HCT116 (cell line): Measurements from ENCODE around the gene UCN. TPM values are rescaled to one million over a fixed set of nuclear protein-coding genes. Genes with fewer than 3 reads are reported as not detected.

ENCODE experiments used
- ATAC-seq: fragments of 200-7000 bp; cut with Tn5 transposase; 2 replicates; pipeline ENCODE4 v1.9.1; 2020; ENCODE audit warnings: mild to moderate bottlenecking, moderate library complexity
- BruUV-seq: library from RNA; stranded (reverse); fragments of 400-500 nt; replicated peaks from 2 replicates; lab custom pipeline; 2021; lab: Mats Ljungman, UMichigan
- CTCF ChIA-PET: fragments of 300-600 bp; sonication (Branson Sonifier 250); formaldehyde crosslinking; loops from one replicate; lab custom pipeline; 2021; ENCODE audit warnings: antibody characterized with exemption; lab: Charles Lee
- POLR2A ChIA-PET: fragments of 300-600, 350-600 bp; sonication (Branson Sonifier 250); formaldehyde crosslinking; loops from one replicate; lab custom pipeline; 2021; ENCODE audit warnings: antibody characterized with exemption; lab: Charles Lee
- RAD21 ChIA-PET, 2 experiments: fragments of 300-600 bp; sonication (Branson Sonifier 250); formaldehyde crosslinking; loops; one replicate each; lab custom pipeline; 2023; ENCODE audit warnings: low total read pairs in 2 of 2; ENCODE audit not compliant: uncharacterized antibody in 2 of 2, unreplicated experiment in 2 of 2, low non-redundant PET in 1 of 2; lab: Charles Lee
- DNase-seq: peaks from one replicate; pipeline ENCODE4 v3.0.0-alpha.2; 2010; ENCODE audit warnings: low read depth, low spot score
- H2AFZ ChIP-seq: fragments of 200-600 bp; shearing (Covaris generic), sonication (generic); 2 replicates; pipeline ENCODE4 v1.6.1; 2017; ENCODE audit warnings: low read depth, mixed run types, mixed read lengths, antibody characterized with exemption, low read length; ENCODE audit not compliant: poor library complexity, severe bottlenecking
- H3K27ac ChIP-seq: 2 replicates; pipeline ENCODE4 v1.5.1; 2012; ENCODE audit warnings: low read depth, low read length
- H3K27me3 ChIP-seq: fragments of 200-600 bp; sonication (generic); 2 replicates; pipeline ENCODE4 v1.6.1; 2016; ENCODE audit warnings: mixed run types, low read length, mixed read lengths; ENCODE audit not compliant: insufficient read depth
- H3K36me3 ChIP-seq, 2 experiments: fragments of 200-500 bp in 1 of 2; fragments of 200-600 bp in 1 of 2; sonication (Bioruptor generic) in 1 of 2; sonication (generic) in 1 of 2; 2 replicates each; pipeline versions ENCODE4 v1.5.1 to v1.6.1; 2014 to 2016; ENCODE audit warnings: low read length in 2 of 2, inconsistent platforms in 1 of 2, mixed read lengths in 1 of 2, mixed run types in 1 of 2; ENCODE audit not compliant: insufficient read depth in 2 of 2, control insufficient read depth in 1 of 2
- H3K4me1 ChIP-seq, 2 experiments: fragments of 200-600 bp in 1 of 2; sonication (generic) in 1 of 2; 2 replicates each; pipeline versions ENCODE4 v1.5.1 to v1.6.1; 2012 to 2017; ENCODE audit warnings: low read length in 2 of 2, inconsistent platforms in 1 of 2, mild to moderate bottlenecking in 1 of 2, mixed read lengths in 1 of 2, mixed run types in 1 of 2, moderate library complexity in 1 of 2; ENCODE audit not compliant: insufficient read depth in 2 of 2, control insufficient read depth in 1 of 2
- H3K4me2 ChIP-seq: fragments of 200-600 bp; sonication (generic); 2 replicates; pipeline ENCODE4 v1.6.1; 2017; ENCODE audit warnings: mixed run types, low read length, mixed read lengths
- H3K4me3 ChIP-seq, 2 experiments: fragments of 200-600 bp in 1 of 2; sonication (generic) in 1 of 2; replicated peaks in 1 of 2; 2 replicates each; pipeline ENCODE4 v1.5.1; 2011 to 2016; ENCODE audit warnings: low read length in 2 of 2, control low read depth in 1 of 2, low read depth in 1 of 2, mild to moderate bottlenecking in 1 of 2, mixed read lengths in 1 of 2, mixed run types in 1 of 2
- H3K79me2 ChIP-seq: fragments of 200-600 bp; sonication (generic); 2 replicates; pipeline ENCODE4 v1.6.1; 2017; ENCODE audit warnings: mild to moderate bottlenecking, mixed run types, low read length, moderate library complexity, mixed read lengths; ENCODE audit not compliant: insufficient read depth
- H3K9ac ChIP-seq: fragments of 200-600 bp; sonication (generic); 2 replicates; pipeline ENCODE4 v1.6.1; 2016; ENCODE audit warnings: low read length, mixed read lengths
- H3K9me2 ChIP-seq: fragments of 200-600 bp; sonication (generic), shearing (Covaris generic); 2 replicates; pipeline ENCODE4 v1.6.1; 2017; ENCODE audit warnings: mixed run types, mild to moderate bottlenecking, moderate library complexity; ENCODE audit not compliant: insufficient read depth
- H3K9me3 ChIP-seq, 2 experiments: fragments of 200-500 bp in 1 of 2; fragments of 200-600 bp in 1 of 2; sonication (Bioruptor generic) in 1 of 2; sonication (generic) in 1 of 2; 2 replicates each; pipeline ENCODE4 v1.6.1; 2014 to 2017; ENCODE audit warnings: low read length in 2 of 2, mixed read lengths in 2 of 2, inconsistent platforms in 1 of 2, low read depth in 1 of 2, mild to moderate bottlenecking in 1 of 2, mixed run types in 1 of 2, moderate library complexity in 1 of 2; ENCODE audit not compliant: control insufficient read depth in 1 of 2, insufficient read depth in 1 of 2
- H4K20me1 ChIP-seq: fragments of 200-600 bp; sonication (generic), shearing (Covaris generic); 2 replicates; pipeline ENCODE4 v1.6.1; 2017; ENCODE audit warnings: mixed run types, mild to moderate bottlenecking, moderate library complexity; ENCODE audit not compliant: insufficient read depth
- CEBPB ChIP-seq: IDR thresholded peaks from 2 replicates; pipeline ENCODE4 v1.6.1; 2012; ENCODE audit warnings: low read depth
- CTCF ChIP-seq, 3 experiments: fragments of 200-600 bp in 1 of 3; sonication (generic) in 1 of 3; IDR thresholded peaks in 2 of 3; conservative IDR thresholded peaks in 1 of 3; 2 replicates each; pipeline ENCODE4 v1.5.1; 2012 to 2017; ENCODE audit warnings: low read depth in 2 of 3, low read length in 2 of 3, antibody characterized with exemption in 1 of 3, borderline replicate concordance in 1 of 3, control low read depth in 1 of 3, mild to moderate bottlenecking in 1 of 3, mixed read lengths in 1 of 3, mixed run types in 1 of 3, moderate library complexity in 1 of 3; ENCODE audit not compliant: insufficient read depth in 1 of 3
- ELF1 ChIP-seq: IDR thresholded peaks from 2 replicates; pipeline ENCODE4 v1.6.1; 2012; ENCODE audit warnings: low read depth, borderline replicate concordance
- EZH2 ChIP-seq: fragments of 200-600 bp; sonication (generic); IDR thresholded peaks from 2 replicates; pipeline ENCODE4 v1.6.1; 2017; ENCODE audit warnings: antibody characterized with exemption, mixed run types
- EZH2phosphoT487 ChIP-seq: fragments of 200-600 bp; IDR thresholded peaks from 2 replicates; pipeline ENCODE4 v1.6.1; 2018; ENCODE audit warnings: antibody characterized with exemption, borderline replicate concordance
- FOSL1 ChIP-seq: IDR thresholded peaks from 2 replicates; pipeline ENCODE4 v1.6.1; 2012; ENCODE audit warnings: low read depth
- MAX ChIP-seq: IDR thresholded peaks from 2 replicates; pipeline ENCODE4 v1.6.1; 2012
- POLR2AphosphoS5 ChIP-seq: IDR thresholded peaks from 2 replicates; pipeline ENCODE4 v1.6.1; 2011; ENCODE audit warnings: mild to moderate bottlenecking, low read depth, low read length, moderate library complexity
- REST ChIP-seq: IDR thresholded peaks from 2 replicates; pipeline ENCODE4 v1.6.1; 2012; ENCODE audit warnings: low read depth
- SIN3A ChIP-seq: IDR thresholded peaks from 2 replicates; pipeline ENCODE4 v1.6.1; 2012; ENCODE audit warnings: low read depth
- YY1 ChIP-seq: IDR thresholded peaks from 2 replicates; pipeline ENCODE4 v1.6.1; 2011; ENCODE audit warnings: low read length, low read depth, moderate library complexity, mild to moderate bottlenecking; ENCODE audit not compliant: insufficient replicate concordance; ENCODE audit errors: extremely low read depth
- ZFX ChIP-seq: fragments of 450-650 bp; IDR thresholded peaks from 2 replicates; pipeline ENCODE4 v1.6.1; 2017
- intact Hi-C: fragments of 100-400 bp; cut with micrococcal nuclease; formaldehyde crosslinking; loops from 2 replicates; pipeline ENCODE4 v1.10.0; 2022
- total RNA-seq: library from RNA; stranded (reverse); gene quantifications from one replicate; pipeline ENCODE4 v1.2.1, GENCODE V29; 2021; ENCODE audit not compliant: unreplicated experiment

Gene UCN
- total RNA-seq, 1 experiment from 2014 or later: 8.0 TPM

DNA sequence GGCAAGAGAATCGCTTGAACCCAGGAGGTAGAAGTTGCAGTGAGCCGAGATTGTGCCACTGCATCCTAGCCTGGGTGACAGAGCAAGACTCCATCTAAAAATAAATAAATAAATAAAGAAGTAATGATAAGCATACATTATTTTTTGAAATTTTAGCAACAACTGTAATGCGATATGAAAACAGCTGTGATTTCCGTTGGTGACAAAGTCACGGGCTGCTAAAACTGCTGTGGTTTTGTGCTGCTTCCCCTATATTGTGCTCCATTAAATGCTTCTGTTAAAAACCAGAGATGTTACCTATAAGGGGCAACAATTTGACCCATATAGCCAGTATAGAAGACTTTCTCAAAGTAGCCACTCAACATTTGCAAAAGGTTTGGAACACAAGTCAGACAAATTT is 17.7 kb downstream of the UCN start:
- Histone ChIP-seq H3K4me3 (no peak overlapping the region), H3K9ac (no peak overlapping the region), H3K79me2 (no peaks in the 10 kb centered on the region), H3K27ac (no peak overlapping the region), H3K4me2 (no peak overlapping the region), H3K27me3 (no peaks in the 10 kb centered on the region), H4K20me1 (no peaks in the 10 kb centered on the region), H3K9me2 (no peaks in the 10 kb centered on the region), H3K9me3 (no peaks in the 10 kb centered on the region), H3K4me1 (peaks cover 21 to 23% of the 10 kb centered on the region in 2 experiments), H3K36me3 (no peaks in the 10 kb centered on the region)
- DNase-seq (no peak), ATAC-seq (no peak)
- no TSS peak for BruUV-seq
- intact Hi-C loops: no loop called here
- ChIA-PET CTCF (interaction anchor here (1.1 to 3.9 kb wide), 3 partner anchors 10 to 13 kb away, joined by 3 to 50 read pairs (median 39); partner anchors contain the start of gene TRIM54), RAD21 (no interaction called here)
- no peak for TF ChIP-seq POLR2AphosphoS5
- TF ChIP-seq EZH2: no peak
- TF ChIP-seq CTCF (IDR thresholded peaks at IDR 0.05 in 2 of 3, conservative IDR thresholded peaks at IDR 0.05 in 1 of 3; ENCODE audit: borderline replicate concordance in 1 of 3, insufficient read depth in 1 of 3, low read depth in 2 of 3, low read length in 2 of 3): no peak
- no peak for TF ChIP-seq YY1
- no peak for TF ChIP-seq SIN3A
- TF ChIP-seq, all 23 proteins: peak for 0
- POLR2A ChIA-PET: no interaction called here
- no peak overlapping the region for H2AFZ ChIP-seq

DNA sequence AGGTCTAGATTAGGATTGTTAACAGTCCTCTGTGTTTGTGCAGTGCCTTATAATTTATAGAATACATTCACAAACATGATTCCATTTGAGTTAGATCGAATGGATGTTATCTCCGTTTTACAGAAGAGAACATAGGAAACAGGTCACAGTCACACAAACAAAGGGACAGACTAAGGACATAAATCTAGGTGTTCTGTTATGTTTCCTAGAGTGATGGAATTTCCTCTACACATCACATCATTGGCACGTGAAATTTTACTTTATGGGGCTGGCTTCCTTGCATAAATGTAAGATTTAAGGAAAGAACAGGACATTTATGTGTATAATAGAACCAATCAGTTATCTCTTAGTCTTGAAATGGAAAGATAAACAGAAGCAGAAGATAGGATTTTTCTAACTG is 19.6 kb downstream of the UCN start:
- TF ChIP-seq REST: no peak
- no peak for TF ChIP-seq ELF1
- no peak for TF ChIP-seq FOSL1
- TF ChIP-seq CEBPB: no peak
- no peak for TF ChIP-seq EZH2phosphoT487
- no peak for TF ChIP-seq ZFX
- no peak for TF ChIP-seq MAX
- no peak for DNase-seq
- H2AFZ ChIP-seq: no peak overlapping the region
- H3K4me1 ChIP-seq: peaks cover 12 to 15% of the 10 kb centered on the region in 2 experiments
- intact Hi-C loops: no loop called here
- H3K4me2 ChIP-seq: no peak overlapping the region
- no peaks in the 10 kb centered on the region for H4K20me1 ChIP-seq
- H3K36me3 ChIP-seq: no peaks in the 10 kb centered on the region
- H3K27me3 ChIP-seq: no peaks in the 10 kb centered on the region
- CTCF ChIA-PET: interaction anchor here (1.3 kb wide), 1 partner anchor 9 kb away, joined by 6 read pairs; no protein-coding TSS in a partner anchor
- ATAC-seq: no peak
- BruUV-seq: no TSS peak
- RAD21 ChIA-PET: no interaction called here
- no peak overlapping the region for H3K9ac ChIP-seq
- H3K79me2 ChIP-seq: no peaks in the 10 kb centered on the region
- no peaks in the 10 kb centered on the region for H3K9me3 ChIP-seq
- no peak overlapping the region for H3K4me3 ChIP-seq
- no peaks in the 10 kb centered on the region for H3K9me2 ChIP-seq
- H3K27ac ChIP-seq: no peak overlapping the region
- POLR2A ChIA-PET: no interaction called here
